IPS DF 4.7 (cell line): ENCODE measurements around the gene ITGB1.
A peak's percentile ranks its signal among the peaks of the same experiment; 100 is the strongest.
"Not testable (repeated sequence)": the region's sequence is repeated elsewhere in the genome, so short reads cannot be mapped to it uniquely, and the experiment has no call there.

Source experiments
- DNase-seq: peaks from one replicate; pipeline ENCODE4 v3.0.0-alpha.2; 2013; ENCODE audit warnings: low spot score; ENCODE audit errors: extremely low read depth

Gene ITGB1

GRCh38 chr10:32980558-32981468, 22.8 kb upstream of the ITGB1 start:
- DNase-seq: peak; percentile 69

DNA sequence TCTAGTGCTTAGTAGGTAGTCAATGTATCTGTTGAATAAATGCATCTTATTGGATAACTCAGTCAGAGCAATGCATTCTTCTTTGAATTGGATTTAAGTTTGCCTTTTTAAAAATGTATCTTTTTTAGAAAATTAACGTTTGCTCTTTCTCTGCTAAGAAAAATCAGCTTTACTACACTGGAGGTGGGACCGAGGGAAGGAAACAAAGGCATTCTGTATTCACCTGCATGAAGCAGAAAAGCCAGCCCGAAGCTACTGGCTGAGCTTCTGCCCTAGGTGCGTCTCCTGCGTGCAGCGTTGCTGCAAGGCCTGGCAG, 22.2 kb upstream of the ITGB1 start:
- no peak for DNase-seq

DNA sequence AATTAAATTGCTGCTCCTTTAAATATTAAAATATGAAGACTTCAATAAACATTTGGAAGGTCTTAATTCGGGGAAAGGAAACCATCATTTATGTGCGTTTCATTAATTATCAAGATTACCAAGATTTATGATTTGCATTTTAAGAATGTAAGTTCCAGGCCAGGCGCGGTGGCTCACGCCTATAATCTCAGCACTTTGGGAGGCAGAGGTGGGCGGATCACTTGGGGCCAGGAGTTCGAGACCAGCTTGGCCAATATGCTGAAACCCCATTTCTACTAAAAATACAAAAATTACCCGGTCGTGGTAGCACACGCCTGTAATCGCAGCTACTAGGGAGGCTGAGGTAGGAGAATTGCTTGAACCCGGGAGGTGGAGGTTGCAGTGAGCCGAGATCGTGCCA, 21.7 kb upstream of the ITGB1 start:
- DNase-seq: not testable (repeated sequence)

DNA sequence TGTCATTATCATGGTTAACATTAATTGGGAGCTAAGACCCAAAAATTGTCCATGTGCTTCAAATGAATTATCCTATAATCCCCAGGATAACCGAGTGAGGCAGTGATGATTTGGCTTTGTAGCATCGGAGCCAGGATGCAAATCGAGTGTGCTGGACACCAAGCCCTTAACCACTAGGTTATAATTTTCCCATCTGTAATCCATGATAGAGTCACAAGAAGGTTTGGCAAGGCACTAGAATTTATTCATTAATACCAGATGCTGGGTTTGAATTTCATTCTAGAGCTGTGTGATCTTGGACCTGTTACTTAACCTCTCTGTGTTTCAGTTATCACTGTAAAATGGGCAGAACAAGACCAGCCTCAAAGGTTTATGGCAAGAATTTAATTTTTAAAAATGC, 21.0 kb upstream of the ITGB1 start:
- no peak for DNase-seq

- DNase-seq: not testable (repeated sequence)
These were observed 20.1 kb upstream of the ITGB1 start for GRCh38 chr10:32977846-32978809.

GRCh38 chr10:32976338-32976737, 18.3 kb upstream of the ITGB1 start:
- no peak for DNase-seq

DNA sequence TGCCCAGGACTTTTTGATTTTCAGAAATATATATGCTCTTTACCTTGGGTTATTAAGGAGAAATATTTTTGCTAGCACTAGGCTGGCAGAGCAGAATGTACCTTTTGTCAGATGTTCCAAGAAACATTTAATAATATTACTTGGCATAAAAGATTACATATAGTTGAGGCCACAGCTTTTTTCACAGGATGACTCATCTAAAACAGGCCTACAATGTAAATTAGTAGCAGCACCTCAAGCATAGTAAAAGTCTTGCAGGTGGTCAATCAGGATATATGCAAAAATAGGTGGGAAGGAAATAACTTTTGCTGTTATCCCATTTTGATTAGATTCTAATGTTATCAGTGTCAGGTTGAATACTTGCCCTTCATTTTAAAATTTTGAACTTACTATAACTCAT, 14.9 kb upstream of the ITGB1 start:
- no peak for DNase-seq

DNA sequence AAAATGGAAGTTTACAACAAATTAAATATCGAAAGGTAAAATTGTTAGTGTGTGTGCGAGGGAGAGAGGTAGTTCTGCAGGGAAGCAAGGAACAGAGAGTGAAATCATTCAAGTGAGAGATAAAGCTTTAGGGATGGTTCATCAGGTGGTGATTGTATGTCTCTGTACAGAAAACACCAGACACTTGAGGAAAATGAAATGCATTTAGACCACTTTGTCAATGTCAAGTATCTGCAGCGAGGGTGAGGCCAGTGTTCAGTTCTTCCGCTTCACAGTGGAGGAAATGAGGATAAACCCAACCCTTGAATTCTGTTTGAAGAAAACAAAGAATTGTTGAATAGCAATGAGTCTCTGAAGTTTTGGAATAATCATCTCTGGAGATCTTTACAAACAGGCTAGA, 14.4 kb upstream of the ITGB1 start:
- DNase-seq: no peak

GRCh38 chr10:32971536-32972091, 13.6 kb upstream of the ITGB1 start:
- DNase-seq: no peak

DNA sequence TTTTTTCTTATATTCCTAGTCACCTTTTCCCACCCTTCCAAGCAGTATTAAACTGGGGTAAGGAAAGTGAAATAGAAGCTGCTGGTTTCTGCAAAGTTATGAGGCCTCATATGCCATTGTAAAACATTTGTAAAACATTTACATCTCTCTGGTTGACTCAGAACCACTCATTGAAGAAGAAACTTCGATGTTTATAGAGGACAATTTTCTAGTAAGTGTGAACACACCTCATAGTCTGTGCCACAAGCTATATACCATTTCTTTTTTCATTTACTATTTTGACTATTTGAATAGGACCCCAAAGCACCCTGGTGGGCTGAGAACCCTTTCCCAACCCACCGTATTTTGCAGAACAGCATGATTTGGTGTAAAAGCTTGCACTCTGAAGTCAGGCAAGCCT, 12.9 kb upstream of the ITGB1 start:
- DNase-seq: no peak

DNA sequence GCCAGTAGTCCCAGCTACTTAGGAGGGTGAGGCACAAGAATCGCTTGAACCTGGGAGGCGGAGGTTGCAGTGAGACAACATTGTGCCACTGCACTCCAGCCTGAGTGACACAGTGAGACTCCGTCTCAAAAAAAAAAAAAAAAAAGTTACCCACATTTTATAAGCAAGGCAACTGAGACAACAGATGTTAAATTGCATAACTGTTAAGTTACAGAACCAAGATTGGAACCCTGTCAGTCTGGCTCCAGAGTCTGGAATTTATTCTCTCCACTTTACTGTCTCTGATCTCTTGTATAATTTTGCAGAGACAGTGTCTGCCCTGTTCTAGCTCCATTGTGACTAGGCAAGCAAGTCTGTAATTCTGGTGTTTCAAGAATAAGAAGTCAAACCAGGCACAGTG, 6.2 kb upstream of the ITGB1 start:
- DNase-seq: no peak

DNA sequence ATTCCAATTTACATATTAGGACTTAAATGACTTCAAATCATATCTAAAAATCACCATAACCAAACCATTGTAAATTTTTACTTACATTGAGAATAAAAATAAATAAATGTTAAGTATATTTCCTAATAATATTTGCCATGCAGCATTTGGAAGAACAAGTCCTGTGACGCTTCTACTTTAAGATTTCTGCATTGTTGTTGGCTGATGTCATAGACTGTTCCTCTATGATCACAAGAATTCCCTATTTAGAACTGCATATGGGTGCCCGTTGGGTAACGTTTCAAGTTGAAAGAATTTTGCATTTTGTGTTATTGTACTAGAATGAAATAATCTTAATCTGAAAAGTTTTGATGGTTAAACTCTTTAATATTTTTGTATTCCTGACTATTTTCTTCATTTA, 5.1 kb upstream of the ITGB1 start:
- DNase-seq: no peak

GRCh38 chr10:32962521-32962920, 4.5 kb upstream of the ITGB1 start:
- no peak for DNase-seq

DNA sequence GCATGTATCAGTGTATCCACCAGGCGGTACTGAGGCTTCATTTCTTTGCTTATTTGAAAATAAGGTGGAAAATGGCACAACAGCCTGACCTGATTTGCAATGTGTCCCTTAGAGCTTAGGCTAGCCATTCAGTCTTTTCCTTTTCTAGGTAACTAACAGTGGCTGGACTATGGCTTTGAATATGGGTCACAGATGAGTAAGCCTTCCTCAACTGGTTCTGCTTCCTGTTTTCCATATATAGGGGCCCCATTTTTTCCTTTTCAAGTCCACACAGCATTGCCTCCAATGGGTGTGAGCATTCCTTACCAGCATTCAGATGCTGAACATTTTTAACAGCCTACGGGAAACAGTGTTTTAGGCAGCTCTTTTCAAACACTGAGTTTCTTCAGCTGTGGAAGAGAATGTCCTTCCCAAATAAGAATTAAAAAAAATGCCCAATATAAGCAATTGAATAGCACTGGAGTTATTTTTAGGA, 3.9 kb upstream of the ITGB1 start:
- peak; percentile 51 for DNase-seq

DNA sequence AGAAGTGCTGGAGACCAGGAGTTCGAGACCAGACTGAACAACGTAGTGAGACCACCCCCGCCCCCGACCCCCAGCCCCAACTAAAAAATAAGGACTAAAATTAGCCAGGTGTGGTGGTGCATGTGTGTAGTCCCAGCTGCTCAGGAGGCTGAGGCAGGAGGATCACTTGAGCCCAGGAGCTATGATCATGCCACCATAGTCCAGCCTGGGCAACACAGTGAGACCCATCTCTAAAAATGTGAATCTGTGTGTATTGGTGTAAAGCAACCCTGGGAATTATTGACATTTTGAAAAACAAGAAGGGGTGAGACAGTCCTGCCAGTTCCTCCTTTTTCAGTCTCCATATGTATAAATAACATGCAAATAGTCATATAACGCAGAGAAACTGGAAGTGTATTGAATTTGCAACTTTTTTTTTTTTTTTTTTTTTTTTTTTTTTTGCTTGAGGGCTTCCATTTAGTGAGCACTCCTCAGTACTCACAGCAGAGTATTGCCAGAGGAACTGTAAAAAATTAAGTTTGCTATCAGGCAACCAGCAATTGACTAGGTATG, 3.4 kb upstream of the ITGB1 start:
- DNase-seq: no peak

DNA sequence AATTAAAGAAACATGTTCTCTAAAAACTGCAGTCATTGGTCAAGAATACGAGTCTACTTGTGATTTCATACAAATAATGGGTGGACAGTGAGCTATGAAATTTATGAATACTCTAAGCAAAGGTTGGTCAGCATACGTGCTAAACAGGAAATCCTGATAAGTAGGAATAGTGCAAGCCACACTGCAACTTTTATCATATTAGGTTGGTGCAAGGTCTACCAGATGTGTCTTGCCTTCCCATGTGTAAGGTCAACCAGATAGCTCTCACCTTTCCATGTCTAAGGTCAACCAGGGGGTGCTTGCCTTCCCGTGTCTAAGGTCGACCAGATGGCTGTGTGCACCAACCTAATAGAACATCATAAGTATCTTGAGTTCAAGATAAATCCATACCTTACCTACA, 2.0 kb upstream of the ITGB1 start:
- no peak for DNase-seq

DNA sequence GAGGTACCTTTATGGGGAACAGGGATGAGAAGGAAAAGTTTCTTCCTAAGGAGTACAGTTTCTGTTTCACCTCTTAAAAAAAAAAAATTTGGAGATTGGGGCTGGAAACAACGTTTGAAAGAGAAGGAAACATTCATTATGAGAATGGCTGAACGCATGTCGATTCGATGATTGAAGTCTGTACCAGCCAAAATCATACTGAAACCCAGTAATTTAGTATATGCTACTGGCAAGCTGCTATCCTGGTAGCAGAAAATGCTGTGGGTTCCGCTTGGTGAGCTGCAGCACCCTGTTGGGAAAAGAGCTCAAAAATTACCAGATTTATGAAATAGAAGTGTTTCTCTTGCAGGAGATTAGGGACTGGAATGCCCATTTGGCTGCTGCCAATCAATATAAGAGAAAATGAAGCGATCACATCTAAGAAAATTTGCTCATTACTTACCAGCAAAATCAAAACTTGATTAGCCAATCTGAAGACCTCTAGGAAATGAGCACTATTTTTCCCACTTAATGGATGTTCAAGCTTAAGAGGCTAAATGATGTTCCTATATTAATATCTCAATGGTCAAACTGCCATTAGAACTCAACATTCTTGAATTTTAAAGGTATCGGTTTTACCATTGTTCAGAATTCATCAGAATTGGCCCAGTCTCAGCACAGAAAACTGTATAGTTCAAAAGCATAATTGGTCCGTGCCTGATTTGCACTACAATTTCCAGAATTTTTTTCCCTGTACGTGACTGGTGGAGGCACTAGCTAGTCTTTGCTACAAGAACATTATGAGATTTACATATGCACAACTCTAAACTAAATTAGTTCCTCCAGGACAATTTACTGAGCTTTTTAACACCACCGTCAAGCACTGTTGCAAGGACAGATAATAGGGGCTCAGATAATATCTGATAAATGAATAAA, 1.2 kb upstream of the ITGB1 start:
- DNase-seq: no peak

GRCh38 chr10:32957341-32958084, 517 bp downstream of the ITGB1 start:
- DNase-seq: no peak

DNA sequence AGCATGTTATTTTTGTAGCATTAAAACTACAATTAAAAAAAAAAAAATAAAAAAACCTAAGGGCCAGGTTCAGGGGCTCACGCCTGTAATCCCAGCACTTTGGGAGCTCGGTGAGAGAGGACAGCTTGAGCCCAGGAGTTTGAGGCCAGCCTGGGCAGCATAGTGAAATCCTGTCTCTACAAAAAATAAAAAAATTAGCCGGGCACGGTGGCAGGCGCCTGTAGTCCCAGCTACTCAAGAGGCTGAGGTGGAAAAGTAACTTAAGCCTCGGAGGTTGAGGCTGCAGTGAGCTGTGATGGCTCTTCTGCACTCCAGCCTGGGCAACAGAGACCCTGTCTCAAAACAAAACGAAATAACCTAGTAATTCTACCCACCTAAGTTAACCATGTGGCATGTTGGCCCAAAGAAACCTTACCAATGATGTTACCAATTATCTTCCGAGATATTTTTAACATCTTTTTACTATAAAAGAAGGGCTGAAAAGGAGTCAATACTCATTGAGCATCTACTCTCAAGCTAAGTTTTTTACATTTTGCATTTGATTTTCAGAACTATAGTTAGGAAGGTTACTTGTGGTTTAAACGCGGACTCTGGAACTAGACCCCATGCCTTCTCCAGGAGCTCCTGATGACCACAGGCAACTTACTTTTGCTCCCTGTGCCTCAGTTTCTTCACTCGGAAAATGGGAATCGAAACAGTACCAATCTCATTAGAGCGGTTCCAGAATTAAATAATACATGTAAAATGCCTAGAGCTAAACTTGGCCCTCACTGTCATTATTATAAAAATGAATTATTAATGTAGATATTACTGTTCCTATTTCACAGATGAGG, 1.4 kb downstream of the ITGB1 start:
- no peak for DNase-seq
